ENCODE results near the gene LYPD6B.

Gene LYPD6B

GRCh38 chr2:149080099-149080498 lies 41.6 kb downstream of the LYPD6B start:
- FAIRE-seq, result no peak

DNA sequence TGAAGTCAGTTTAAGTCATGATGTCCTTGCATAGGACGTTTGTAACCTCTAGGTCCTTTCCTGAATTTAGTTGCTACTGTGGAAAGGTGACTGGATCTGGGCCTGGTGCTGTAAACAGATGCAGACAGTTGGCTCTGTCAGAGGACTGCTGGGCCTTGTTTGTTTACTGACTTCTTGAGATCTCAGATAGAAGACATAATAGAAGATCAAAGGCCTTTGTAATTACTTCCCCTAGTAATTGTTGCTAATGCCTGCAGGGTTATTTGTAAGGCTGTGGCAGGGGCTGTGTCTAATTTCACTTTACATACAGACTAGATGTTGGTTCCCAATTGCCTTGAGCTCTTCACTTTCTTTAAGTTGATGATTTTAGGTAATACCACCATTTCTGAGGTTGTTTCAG lies 42.5 kb downstream of the LYPD6B start:
- FAIRE-seq, result no peak

DNA sequence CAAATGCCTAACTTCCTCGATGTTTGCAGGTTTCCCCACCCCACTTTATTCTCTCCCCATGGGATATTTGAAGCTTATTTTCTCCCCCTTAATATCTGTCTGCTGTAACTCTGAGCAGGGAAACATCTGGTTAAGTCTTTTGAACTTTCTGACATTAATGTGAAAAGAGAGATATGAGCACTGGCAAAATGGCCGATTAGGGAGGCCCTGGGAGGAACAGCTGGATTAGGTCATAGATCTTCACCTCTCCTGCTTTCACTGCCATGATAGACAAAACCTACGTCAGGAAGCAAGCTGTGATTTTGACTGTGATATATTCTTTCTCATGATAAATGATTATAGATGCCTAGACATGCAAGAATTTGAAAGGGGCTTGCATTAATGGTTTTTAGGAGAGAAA lies 43.6 kb downstream of the LYPD6B start:
- FAIRE-seq, result no peak

DNA sequence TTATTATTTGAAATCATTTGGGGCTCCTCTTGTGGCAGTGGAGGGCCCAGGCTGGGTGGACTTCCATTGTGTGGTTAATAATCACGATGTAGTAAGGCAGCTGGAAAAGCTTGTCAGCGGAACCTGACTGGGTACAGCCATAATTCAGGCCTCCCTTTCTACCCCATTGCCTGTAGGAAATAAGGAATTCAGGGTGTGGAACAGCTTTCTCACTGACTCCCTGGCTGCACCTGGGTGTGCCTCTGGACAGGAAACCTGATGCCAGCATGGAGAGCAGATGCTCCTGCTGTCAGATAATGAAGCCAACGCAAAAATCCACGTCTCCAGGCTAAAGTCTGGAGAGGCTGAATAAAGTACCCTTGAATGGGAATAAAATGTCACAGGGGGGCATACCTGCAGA lies 44.2 kb downstream of the LYPD6B start:
- FAIRE-seq, result no peak

- no peak for FAIRE-seq
Observed at GRCh38 chr2:149084924-149085795, 46.7 kb downstream of the LYPD6B start.

DNA sequence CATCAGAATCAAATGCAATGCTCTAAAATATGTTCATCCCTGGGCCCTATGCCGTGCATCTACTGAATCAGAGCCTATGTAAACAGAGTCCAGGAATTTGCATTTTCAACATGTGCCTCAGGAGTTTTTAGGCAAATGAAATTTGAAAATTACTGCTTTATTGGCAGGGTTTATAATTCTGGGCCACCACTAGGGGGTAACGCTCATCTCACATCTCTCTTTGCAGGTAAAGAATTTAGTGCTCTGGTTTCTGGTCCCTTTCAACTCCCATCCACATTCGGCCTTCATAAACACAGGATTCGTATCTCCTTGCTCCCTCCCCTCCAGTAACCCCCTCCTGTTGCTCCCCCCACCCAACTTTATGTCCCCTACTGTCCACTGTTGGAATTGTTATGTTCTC lies 49.3 kb downstream of the LYPD6B start:
- no peak for FAIRE-seq

DNA sequence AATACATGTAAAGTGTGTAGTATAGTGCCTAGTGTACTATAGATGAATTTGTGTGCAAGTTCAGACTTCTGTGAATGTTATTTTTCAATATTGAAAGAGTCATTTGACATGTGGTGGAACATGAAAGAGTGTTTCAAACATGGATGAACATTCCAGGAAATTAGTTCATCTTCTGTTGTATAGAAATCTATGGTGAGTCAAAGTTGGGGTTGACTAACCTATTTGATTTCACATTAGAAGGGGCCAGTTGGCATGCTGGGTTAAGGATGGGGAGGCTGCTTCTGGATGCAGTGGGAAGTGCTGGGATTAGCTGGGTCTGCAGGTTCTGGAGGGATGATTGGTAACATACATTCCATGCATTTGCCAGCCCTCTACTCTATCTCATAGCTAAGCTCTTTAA lies 50.6 kb downstream of the LYPD6B start:
- no peak for FAIRE-seq

DNA sequence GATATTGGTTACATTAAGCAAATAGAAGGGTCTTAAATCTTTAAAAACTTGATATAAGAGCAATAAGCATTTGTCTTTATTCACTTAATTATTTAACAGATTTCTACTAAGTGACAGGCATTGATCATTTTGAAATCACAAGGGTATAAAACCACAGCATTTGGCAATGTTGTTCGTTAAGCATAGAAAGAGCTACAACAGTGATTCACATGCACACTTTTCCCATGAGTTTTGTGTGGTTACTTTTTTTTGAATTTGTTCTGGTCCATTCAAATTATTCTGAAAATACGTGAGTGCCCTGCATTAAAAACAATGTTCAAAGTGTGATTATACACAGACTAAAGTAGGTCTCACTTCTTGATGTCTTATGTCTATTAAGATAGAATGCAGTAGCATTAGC lies 52.2 kb downstream of the LYPD6B start:
- no peak for FAIRE-seq

DNA sequence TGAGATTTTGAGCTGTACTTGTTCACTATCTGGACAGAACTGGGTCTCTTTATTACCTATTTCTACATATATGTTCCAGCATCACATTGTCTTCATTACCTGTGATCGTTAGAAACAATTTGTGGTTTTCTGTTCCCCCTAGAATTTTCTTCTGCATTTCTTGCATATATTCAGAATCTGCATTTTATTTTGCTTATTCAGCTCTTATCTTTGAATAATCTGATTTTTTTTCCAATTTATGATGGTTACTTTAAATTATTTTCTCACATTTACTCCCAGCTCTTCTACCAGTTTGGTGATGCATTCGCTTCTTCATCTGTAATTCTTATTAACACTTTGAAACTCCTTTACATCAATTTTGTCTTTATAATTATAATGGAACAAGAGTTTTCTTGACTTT lies 55.1 kb downstream of the LYPD6B start:
- FAIRE-seq, result no peak

GRCh38 chr2:149094217-149095015 lies 55.9 kb downstream of the LYPD6B start:
- FAIRE-seq, result no peak

- no peak for FAIRE-seq
Observed at GRCh38 chr2:149098701-149099100, 60.2 kb downstream of the LYPD6B start.

- no peak for FAIRE-seq
Observed at GRCh38 chr2:149099298-149099697, 60.8 kb downstream of the LYPD6B start.

- no peak for FAIRE-seq
Observed at GRCh38 chr2:149100739-149101699, 62.5 kb downstream of the LYPD6B start.

- FAIRE-seq, result no peak
Observed at GRCh38 chr2:149101818-149102217, 63.3 kb downstream of the LYPD6B start.

DNA sequence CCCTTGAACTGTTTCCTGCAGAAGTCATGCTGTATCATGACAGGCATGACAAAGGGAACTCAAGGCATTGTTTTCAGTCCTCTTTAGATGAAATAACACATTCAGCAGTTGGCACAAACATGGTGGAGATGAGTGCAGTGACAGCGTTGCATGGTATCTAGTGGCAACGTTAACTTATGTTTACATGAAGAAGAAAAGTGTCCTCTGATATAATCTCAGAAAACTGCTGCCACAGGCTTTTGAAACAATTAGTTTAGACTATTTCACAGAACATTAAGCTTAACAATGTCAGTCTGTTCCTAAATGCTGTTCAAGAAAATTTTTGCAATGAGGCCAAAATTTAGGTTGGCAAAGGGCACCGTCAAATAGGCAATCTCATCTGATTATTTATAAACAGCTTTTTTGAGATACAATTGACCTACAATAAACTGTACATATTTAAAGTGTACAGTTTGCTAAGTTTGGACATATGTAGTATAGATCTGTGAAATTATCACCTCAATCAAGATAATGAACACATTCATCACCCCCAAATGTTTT lies 64.7 kb downstream of the LYPD6B start:
- no peak for FAIRE-seq

DNA sequence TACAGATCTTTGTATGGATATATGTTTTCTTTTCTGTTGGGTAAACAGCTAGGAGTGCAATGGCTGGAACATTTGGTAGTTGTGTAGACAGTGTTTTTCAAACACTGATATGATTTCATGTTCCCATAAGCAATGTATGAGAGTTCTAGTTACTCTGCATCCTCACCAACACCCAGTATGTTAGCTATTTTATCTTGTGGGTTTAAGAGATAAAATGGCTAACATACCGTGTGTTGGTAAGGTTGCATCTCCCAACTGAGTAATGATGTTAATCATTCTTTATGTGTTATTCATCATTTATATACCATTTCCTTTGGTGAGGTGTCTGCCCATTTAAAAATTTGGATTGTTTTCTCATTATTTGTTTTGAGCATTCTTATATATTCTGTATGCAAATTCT lies 65.7 kb downstream of the LYPD6B start:
- FAIRE-seq, result no peak

- FAIRE-seq, result no peak
Observed at GRCh38 chr2:149112068-149112467, 73.6 kb downstream of the LYPD6B start.

DNA sequence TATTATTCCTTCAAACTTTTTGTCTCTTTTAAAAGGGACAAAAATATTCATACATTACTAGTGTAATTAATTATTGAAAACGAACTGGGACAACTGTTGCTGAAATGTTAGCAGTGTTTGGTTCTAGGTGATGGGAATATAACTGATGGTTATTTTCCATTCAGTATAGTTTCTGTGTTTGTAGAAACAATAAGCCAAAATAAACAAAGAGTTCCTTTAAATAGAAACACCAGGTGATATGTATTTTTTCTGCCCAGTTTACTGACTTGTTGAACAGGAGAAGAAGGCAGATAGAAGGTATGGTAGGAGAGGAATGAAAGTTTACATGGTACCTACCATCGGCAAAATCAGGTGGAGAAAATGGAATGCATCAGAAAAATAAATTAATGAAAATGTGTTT lies 74.2 kb downstream of the LYPD6B start:
- FAIRE-seq, result no peak

- FAIRE-seq, result no peak
Observed at GRCh38 chr2:149115781-149116180, 77.3 kb downstream of the LYPD6B start.

DNA sequence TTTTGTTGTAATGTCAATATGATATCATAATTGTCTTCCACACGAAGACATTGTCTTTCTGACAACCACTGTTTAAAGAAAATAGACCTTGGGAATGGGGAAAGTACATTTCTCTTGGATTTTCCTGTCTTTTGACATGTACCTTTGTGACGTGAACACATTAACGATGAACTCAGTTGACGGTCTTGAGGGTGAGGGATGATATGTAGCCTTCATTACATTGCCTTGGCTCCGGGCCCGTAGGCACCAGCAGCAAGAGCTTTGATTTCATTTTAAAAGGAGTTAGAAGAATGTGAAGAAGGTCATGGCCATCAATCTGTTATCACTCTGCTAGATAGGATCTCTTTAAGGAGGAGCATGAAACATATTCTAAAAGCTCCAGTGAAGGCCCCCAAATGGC lies 80.9 kb downstream of the LYPD6B start:
- FAIRE-seq, result no peak

GRCh38 chr2:149122516-149122915 lies 84.0 kb downstream of the LYPD6B start:
- FAIRE-seq, result no peak

GRCh38 chr2:149125031-149125725 lies 86.7 kb downstream of the LYPD6B start:
- no peak for FAIRE-seq
